Muscle of leg (tissue), 16 donors: ENCODE measurements around the gene ETNK1. TPM values are rescaled to one million over a fixed set of nuclear protein-coding genes. Genes with fewer than 3 reads are reported as not detected.
"Not testable (repeated sequence)": the region's sequence is repeated elsewhere in the genome, so short reads cannot be mapped to it uniquely, and the experiment has no call there.

Experiments
- DNase-seq: peaks from one replicate; pipeline ENCODE4 v3.0.0; 2013
- H3K27ac ChIP-seq: one replicate; pipeline ENCODE4 v1.5.1; 2013; ENCODE audit warnings: mild to moderate bottlenecking, low read length, control low read depth
- H3K27me3 ChIP-seq: one replicate; pipeline ENCODE4 v1.6.1; 2013; ENCODE audit warnings: low read length; ENCODE audit not compliant: control insufficient read depth, insufficient read depth
- H3K36me3 ChIP-seq: one replicate; pipeline ENCODE4 v1.6.1; 2013; ENCODE audit warnings: low read length; ENCODE audit not compliant: control insufficient read depth, insufficient read depth
- H3K4me1 ChIP-seq: one replicate; pipeline ENCODE4 v1.6.1; 2013; ENCODE audit warnings: low read length; ENCODE audit not compliant: control insufficient read depth, insufficient read depth
- H3K4me3 ChIP-seq: one replicate; pipeline ENCODE4 v1.5.1; 2013; ENCODE audit warnings: low read length, control low read depth
- H3K9me3 ChIP-seq: replicated peaks from 2 replicates; pipeline ENCODE4 v1.6.1; 2013; ENCODE audit warnings: low read depth, low read length; ENCODE audit not compliant: control insufficient read depth
- WGBS: methylation state at CpG from one replicate; pipeline ENCODE4 v1.1.5; 2013; ENCODE audit warnings: missing lambda C conversion rate; ENCODE audit not compliant: insufficient coverage; 5-methylcytosine and 5-hydroxymethylcytosine counted together
- long read RNA-seq, 11 donors: transcript quantifications; one replicate each; lab custom pipeline, GENCODE V29; 2026
- polyA plus RNA-seq, 8 donors: library from polyadenylated mRNA; unstranded; fragments of 120-200 nt; gene quantifications; one replicate each; pipeline versions ENCODE4 v1.2.1 to v1.2.3, GENCODE V29; 2013; ENCODE audit warnings: inconsistent platforms in 1 of 8, low replicate concordance in 1 of 8; ENCODE audit not compliant: insufficient read length in 8 of 8, insufficient read depth in 1 of 8
- total RNA-seq: library from RNA; stranded (reverse); fragments of 120-200 nt; gene quantifications from one replicate; pipeline ENCODE4 v1.2.4, GENCODE V29; 2013

ETNK1 gene, protein sequence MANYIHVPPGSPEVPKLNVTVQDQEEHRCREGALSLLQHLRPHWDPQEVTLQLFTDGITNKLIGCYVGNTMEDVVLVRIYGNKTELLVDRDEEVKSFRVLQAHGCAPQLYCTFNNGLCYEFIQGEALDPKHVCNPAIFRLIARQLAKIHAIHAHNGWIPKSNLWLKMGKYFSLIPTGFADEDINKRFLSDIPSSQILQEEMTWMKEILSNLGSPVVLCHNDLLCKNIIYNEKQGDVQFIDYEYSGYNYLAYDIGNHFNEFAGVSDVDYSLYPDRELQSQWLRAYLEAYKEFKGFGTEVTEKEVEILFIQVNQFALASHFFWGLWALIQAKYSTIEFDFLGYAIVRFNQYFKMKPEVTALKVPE
- total RNA-seq (29.8 TPM), polyA plus RNA-seq (10 to 100 TPM; 15.8 to 27.5 (median 19.3) TPM)
- long read RNA-seq, donor 1: 0 reads
- long read RNA-seq, donor 2: 0 reads
- long read RNA-seq, donor 3, full-length matches to known transcripts: 5 of 5 reads
- long read RNA-seq, donor 3, partial matches to known transcripts: 0 of 5 reads
- long read RNA-seq, donor 3, other reads (novel, unspliced or antisense): 0 of 5 reads
- long read RNA-seq, donor 4, full-length matches to known transcripts: 3 of 3 reads
- long read RNA-seq, donor 4, partial matches to known transcripts: 0 of 3 reads
- long read RNA-seq, donor 4, other reads (novel, unspliced or antisense): 0 of 3 reads
- long read RNA-seq, donor 5, full-length matches to known transcripts: 9 of 9 reads
- long read RNA-seq, donor 5, partial matches to known transcripts: 0 of 9 reads
- long read RNA-seq, donor 5, other reads (novel, unspliced or antisense): 0 of 9 reads
- long read RNA-seq, donor 6: 0 reads
- long read RNA-seq, donor 7, full-length matches to known transcripts: 4 of 4 reads
- long read RNA-seq, donor 7, partial matches to known transcripts: 0 of 4 reads
- long read RNA-seq, donor 7, other reads (novel, unspliced or antisense): 0 of 4 reads
- long read RNA-seq, donor 8, full-length matches to known transcripts: 2 of 2 reads
- long read RNA-seq, donor 8, partial matches to known transcripts: 0 of 2 reads
- long read RNA-seq, donor 8, other reads (novel, unspliced or antisense): 0 of 2 reads
- long read RNA-seq, donor 9, full-length matches to known transcripts: 1 of 1 reads
- long read RNA-seq, donor 9, partial matches to known transcripts: 0 of 1 reads
- long read RNA-seq, donor 9, other reads (novel, unspliced or antisense): 0 of 1 reads
- long read RNA-seq, donor 10, full-length matches to known transcripts: 10 of 10 reads
- long read RNA-seq, donor 10, partial matches to known transcripts: 0 of 10 reads
- long read RNA-seq, donor 10, other reads (novel, unspliced or antisense): 0 of 10 reads
- long read RNA-seq, donor 11, full-length matches to known transcripts: 2 of 2 reads
- long read RNA-seq, donor 11, partial matches to known transcripts: 0 of 2 reads
- long read RNA-seq, donor 11, other reads (novel, unspliced or antisense): 0 of 2 reads

DNA sequence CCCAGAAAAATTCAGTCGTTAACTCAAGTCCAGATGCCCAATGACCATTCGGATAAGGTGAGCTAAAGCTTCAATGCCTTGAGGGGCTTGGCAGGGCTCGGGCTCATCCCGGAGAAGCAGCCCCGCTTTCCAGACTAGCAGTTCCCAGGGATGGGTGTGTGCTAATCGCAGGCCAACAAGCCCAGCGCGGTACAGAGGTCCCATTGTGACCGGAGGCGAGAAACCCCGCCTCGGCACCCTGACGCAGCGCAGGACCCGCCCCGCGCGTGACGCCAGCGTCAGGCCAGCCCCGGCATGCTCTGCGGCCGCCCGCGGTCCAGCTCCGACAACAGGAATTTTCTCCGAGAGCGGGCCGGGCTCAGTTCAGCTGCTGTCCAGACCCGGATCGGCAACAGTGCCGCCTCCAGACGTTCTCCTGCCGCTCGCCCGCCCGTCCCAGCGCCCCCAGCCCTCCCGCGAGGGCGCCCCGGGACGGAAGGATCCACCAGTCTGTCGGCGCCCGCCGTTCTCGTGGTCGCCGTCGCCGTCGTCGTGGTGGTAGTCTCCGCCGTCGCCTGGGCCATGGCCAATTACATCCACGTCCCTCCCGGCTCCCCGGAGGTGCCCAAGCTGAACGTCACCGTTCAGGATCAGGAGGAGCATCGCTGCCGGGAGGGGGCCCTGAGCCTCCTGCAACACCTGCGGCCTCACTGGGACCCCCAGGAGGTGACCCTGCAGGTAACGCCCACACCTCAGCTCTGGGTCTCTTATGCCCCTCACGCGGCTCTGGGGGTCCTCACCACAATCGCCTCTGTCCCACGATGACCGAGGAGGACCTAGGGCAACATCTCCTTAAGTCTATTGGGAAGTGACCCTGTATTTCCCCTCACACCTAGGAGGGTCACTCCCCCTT lies at the start of gene ETNK1:
Gene ETNK1, plus strand, starts transcription at position 302 of the 892 bp plus-strand sequence. Its CDS starts 260 bp downstream, at position 562.
- Histone ChIP-seq H3K36me3 (no peaks in the 10 kb centered on the region), H3K4me3 (peak within 1 kb of the TSS; percentile 97), H3K27ac (peak within 1 kb of the TSS; percentile 98), H3K9me3 (no peaks in the 10 kb centered on the region), H3K4me1 (peaks cover 5% of the 10 kb centered on the region), H3K27me3 (no peaks in the 10 kb centered on the region)
- under 1% methylated on average over 71 of the region's 71 CpGs for WGBS
- peak; percentile 97 for DNase-seq

DNA sequence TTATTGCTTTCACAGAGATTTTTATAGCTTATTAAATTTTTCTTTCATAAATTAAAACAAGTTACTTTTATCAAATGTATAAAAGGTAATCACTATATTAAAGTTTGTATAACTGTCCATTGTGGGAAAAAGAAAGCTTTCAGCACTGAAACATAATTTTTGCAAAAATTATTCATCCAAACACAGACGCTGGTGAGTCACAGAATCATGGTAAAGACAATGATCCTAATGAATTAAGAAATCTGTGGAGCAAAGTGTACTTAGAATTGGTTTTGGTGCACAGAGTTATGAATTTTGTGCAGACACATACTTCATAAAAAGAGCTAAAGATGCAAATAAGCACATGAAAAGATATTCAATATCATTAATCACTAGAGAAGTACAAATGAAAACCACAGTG lies 48.9 kb upstream of the ETNK1 start:
- Histone ChIP-seq H3K27me3 (no peaks in the 10 kb centered on the region), H3K4me1 (no peaks in the 10 kb centered on the region), H3K4me3 (no peak overlapping the region), H3K36me3 (no peaks in the 10 kb centered on the region), H3K27ac (no peak overlapping the region), H3K9me3 (no peaks in the 10 kb centered on the region)
- no peak for DNase-seq
- no CpG with 5 or more reads among the region's 1 CpG for WGBS

DNA sequence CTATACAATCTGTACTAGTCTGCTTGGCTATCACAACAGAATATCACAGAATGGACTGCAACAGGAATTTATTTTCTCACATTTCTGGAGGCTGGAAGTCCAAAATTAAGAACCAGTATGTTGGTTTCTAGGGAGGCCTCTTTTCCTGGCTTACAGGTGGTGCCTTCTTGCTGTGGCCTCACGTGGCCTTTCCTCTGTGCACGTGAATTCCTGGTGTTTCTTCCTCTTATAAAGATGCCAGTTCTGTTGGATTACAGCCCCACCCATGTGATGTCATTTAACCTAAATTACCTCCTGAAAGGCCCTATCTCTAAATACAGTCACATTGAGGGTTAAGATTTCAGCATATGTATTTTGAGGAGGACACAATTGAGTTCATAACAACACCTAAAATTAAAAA lies 48.5 kb upstream of the ETNK1 start:
- Histone ChIP-seq H3K9me3 (no peaks in the 10 kb centered on the region), H3K4me1 (no peaks in the 10 kb centered on the region), H3K27me3 (no peaks in the 10 kb centered on the region), H3K27ac (no peak overlapping the region), H3K36me3 (no peaks in the 10 kb centered on the region), H3K4me3 (no peak overlapping the region)
- WGBS: 73% methylated on average over 2 of the region's 2 CpGs
- DNase-seq: no peak

DNA sequence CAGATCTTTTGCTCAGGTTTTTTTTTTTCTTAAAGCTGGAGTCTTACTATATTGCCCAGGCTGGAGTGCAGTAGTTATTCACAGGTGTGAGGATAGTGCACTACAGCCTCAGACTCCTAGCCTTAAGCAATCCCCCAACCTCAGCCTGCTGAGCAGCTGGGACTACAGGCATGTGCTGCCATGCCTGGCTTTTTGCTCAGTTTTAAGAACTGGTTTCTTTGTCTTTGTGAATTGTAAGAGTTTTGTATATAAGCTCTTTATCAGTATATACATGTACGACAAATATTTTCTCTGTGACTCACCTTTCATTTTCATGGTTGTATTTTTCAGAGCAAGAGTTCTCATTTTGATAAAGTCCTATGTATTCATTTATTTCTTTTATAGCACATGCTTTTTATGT lies 47.3 kb upstream of the ETNK1 start:
- H3K27ac ChIP-seq: no peak overlapping the region
- no peaks in the 10 kb centered on the region for H3K4me1 ChIP-seq
- H3K9me3 ChIP-seq: no peaks in the 10 kb centered on the region
- no CpG with 5 or more reads among the region's 1 CpG for WGBS
- no peak for DNase-seq
- no peaks in the 10 kb centered on the region for H3K36me3 ChIP-seq
- H3K27me3 ChIP-seq: no peaks in the 10 kb centered on the region
- H3K4me3 ChIP-seq: no peak overlapping the region

DNA sequence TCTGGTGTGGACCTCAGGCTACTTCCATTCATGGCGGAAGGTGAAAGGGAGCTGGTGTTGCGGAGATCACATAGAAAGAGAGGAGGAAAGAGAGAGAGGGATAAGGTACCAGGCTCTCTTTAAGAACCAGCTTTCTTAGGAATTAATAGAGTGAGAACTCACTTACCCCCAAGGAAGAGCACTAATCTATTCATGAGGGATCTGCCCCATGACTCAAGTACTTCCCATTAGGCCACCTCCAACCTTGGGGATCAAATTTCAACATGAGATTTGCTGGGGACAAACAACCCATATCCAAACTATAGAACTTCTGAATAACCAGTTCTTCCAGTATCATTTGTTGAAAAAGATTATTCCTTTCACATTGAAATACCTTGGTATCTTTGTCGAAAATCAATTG lies 46.6 kb upstream of the ETNK1 start:
- Histone ChIP-seq H3K27ac (no peak overlapping the region), H3K36me3 (no peaks in the 10 kb centered on the region), H3K27me3 (no peaks in the 10 kb centered on the region), H3K9me3 (no peaks in the 10 kb centered on the region), H3K4me1 (no peaks in the 10 kb centered on the region), H3K4me3 (no peak overlapping the region)
- no peak for DNase-seq
- WGBS: 100% methylated on average over 1 of the region's 3 CpGs

DNA sequence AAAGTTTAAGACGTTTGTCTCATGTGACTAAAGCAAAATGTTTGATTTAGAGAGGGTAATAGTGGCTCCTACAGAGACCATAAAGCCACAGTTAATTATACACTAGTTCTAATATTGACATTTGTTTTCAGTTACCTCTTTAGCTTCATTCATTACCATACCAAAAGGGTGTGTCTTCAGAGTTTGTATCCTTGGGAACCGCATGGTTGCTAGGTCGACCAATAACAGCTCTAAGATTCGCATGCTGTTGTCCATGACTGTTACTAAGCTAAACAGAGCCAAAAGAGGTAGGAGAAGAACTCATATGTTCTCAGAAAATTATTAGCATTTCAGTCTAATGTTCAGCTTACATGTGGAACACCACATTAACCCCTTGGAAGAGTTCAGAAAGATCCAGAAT lies 36.2 kb upstream of the ETNK1 start:
- no peak overlapping the region for H3K27ac ChIP-seq
- no CpG with 5 or more reads among the region's 4 CpGs for WGBS
- no peaks in the 10 kb centered on the region for H3K4me1 ChIP-seq
- no peaks in the 10 kb centered on the region for H3K27me3 ChIP-seq
- H3K9me3 ChIP-seq: no peaks in the 10 kb centered on the region
- DNase-seq: peak; percentile 1
- no peaks in the 10 kb centered on the region for H3K36me3 ChIP-seq
- H3K4me3 ChIP-seq: no peak overlapping the region

DNA sequence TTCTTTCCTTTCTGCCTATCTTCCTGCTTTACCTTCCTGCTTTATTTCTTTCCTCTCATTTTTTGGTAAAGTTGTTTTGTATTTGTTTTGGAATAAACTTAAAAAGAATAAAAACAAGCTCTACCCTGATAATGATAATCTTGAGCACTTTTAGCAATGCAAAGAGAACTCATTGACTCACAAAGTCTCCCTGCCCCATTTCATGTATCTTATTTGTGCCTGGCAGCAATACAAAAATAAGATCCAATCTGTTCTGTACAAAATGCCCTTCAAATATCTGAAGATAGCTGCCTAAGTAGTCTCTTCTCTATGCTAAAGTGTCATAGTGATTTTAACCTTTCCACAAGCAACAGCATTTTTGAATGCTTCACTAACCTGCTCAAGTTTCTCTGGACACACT lies 31.1 kb upstream of the ETNK1 start:
- no peak overlapping the region for H3K27ac ChIP-seq
- H3K36me3 ChIP-seq: no peaks in the 10 kb centered on the region
- no peaks in the 10 kb centered on the region for H3K27me3 ChIP-seq
- H3K9me3 ChIP-seq: no peaks in the 10 kb centered on the region
- no peak for DNase-seq
- no peak overlapping the region for H3K4me3 ChIP-seq
- H3K4me1 ChIP-seq: no peaks in the 10 kb centered on the region

DNA sequence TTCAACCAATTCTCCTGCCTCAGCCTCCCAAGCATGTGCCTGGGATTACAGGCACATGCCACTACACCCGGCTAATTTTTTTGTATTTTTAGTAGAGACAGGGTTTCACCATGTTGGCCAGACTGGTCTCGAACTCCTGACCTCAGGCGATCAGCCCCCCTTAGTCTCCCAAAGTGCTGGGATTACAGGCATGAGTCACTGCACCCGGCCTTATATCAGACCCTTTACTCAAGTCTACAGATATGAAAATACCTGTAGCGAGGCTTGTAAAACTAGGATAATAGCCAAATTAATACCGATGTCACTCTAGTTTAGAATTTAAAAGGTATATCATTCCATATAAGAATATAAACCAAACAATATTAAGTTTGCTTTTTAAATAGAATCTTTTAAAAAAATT lies 27.4 kb upstream of the ETNK1 start:
- H3K4me1 ChIP-seq, H3K4me3 ChIP-seq, H3K9me3 ChIP-seq, H3K36me3 ChIP-seq, DNase-seq, H3K27me3 ChIP-seq, H3K27ac ChIP-seq: not testable (repeated sequence)
- WGBS: no CpG with 5 or more reads among the region's 6 CpGs

DNA sequence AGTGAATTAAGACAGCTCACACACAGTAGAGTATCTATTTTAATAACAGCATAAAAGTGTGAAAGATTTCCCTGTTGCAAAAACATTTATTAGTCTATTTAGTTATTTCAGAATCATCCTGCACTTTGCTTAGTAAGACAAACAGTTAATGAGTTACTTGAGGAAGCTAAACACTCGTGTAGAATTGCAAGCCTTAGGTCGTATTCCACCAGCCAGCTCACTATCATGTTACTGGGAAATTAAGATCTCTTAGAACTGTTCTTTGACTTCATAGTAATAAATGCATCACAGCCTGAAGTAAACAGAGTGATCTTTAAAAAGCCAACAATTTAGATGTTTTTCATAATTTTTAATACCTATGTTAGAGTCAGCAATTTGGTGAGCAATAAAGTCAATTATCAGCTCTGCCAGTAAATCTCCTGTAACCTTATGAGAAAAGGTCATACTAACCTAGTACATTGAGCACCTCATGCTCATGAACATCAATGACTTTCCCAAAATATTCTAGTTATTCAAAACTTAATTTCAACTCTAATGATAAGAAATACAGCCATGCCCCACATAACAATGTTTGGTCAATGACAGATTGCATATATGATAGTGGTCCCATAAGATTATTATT lies 26.7 kb upstream of the ETNK1 start:
- Histone ChIP-seq H3K9me3 (no peaks in the 10 kb centered on the region), H3K27me3 (no peaks in the 10 kb centered on the region), H3K4me1 (no peaks in the 10 kb centered on the region), H3K36me3 (no peaks in the 10 kb centered on the region), H3K27ac (no peak overlapping the region), H3K4me3 (no peak overlapping the region)
- DNase-seq: no peak
- no CpG with 5 or more reads among the region's 2 CpGs for WGBS
